ENCODE data around the gene PLRG1. TPM values are rescaled to one million over a fixed set of nuclear protein-coding genes. Genes with fewer than 3 reads are reported as not detected.
"Not testable (repeated sequence)": the region's sequence is repeated elsewhere in the genome, so short reads cannot be mapped to it uniquely, and the experiment has no call there.

The PLRG1 gene
- 70.6 TPM for total RNA-seq (ENCODE audit: unreplicated experiment)
- long read RNA-seq, transcript PLRG1-202 (15 exons, 3,351 nt) = major isoform, 44 of 53 reads
- long read RNA-seq, partial matches to known transcripts = 1 of 53 reads
- long read RNA-seq, other reads (novel, unspliced or antisense) = 7 of 53 reads

GRCh38 chr4:154549894-154550790 is at the start of gene PLRG1:
TSS of gene PLRG1 (minus strand) at chr4:154550400. CDS start at chr4:154550308, 92 bp downstream.
- Mint-ChIP-seq H3K27me3 (ENCODE audit: unreplicated experiment) (peaks cover 2% of the 10 kb centered on the region), H3K36me3 (ENCODE audit: low read depth, unreplicated experiment) (no peaks in the 10 kb centered on the region), H3K4me1 (ENCODE audit: unreplicated experiment) (peaks cover 16% of the 10 kb centered on the region), H3K27ac (ENCODE audit: unreplicated experiment) (peak within 1 kb of the TSS; percentile 88), H3K9me3 (ENCODE audit: unreplicated experiment) (no peaks in the 10 kb centered on the region), H3K4me3 (ENCODE audit: unreplicated experiment) (peak within 1 kb of the TSS; percentile 96)
- peak; percentile 97 for DNase-seq (ENCODE audit: low spot score)
- TF ChIP-seq CTCF (IDR thresholded peaks at IDR 0.05; ENCODE audit: unreplicated experiment) = no peak

- no peak for TF ChIP-seq CTCF (IDR thresholded peaks at IDR 0.05; ENCODE audit: unreplicated experiment)
- peaks cover 5% of the 10 kb centered on the region for H3K4me1 Mint-ChIP-seq (ENCODE audit: unreplicated experiment)
- DNase-seq (ENCODE audit: low spot score) = no peak
- H3K9me3 Mint-ChIP-seq (ENCODE audit: unreplicated experiment) = no peaks in the 10 kb centered on the region
- H3K27me3 Mint-ChIP-seq (ENCODE audit: unreplicated experiment) = peaks cover 3% of the 10 kb centered on the region
- H3K36me3 Mint-ChIP-seq (ENCODE audit: low read depth, unreplicated experiment) = no peaks in the 10 kb centered on the region
- no peak overlapping the region for H3K27ac Mint-ChIP-seq (ENCODE audit: unreplicated experiment)
- no peak overlapping the region for H3K4me3 Mint-ChIP-seq (ENCODE audit: unreplicated experiment)
Measured at GRCh38 chr4:154597798-154598774, 47.9 kb upstream of the PLRG1 start.

GRCh38 chr4:154597281-154597680 is 47.1 kb upstream of the PLRG1 start:
- not testable (repeated sequence) for H3K9me3 Mint-ChIP-seq (ENCODE audit: unreplicated experiment); H3K27me3 Mint-ChIP-seq (ENCODE audit: unreplicated experiment); H3K36me3 Mint-ChIP-seq (ENCODE audit: low read depth, unreplicated experiment); H3K27ac Mint-ChIP-seq (ENCODE audit: unreplicated experiment); DNase-seq (ENCODE audit: low spot score); H3K4me3 Mint-ChIP-seq (ENCODE audit: unreplicated experiment); H3K4me1 Mint-ChIP-seq (ENCODE audit: unreplicated experiment)

- Mint-ChIP-seq H3K9me3 (ENCODE audit: unreplicated experiment) (no peaks in the 10 kb centered on the region), H3K4me3 (ENCODE audit: unreplicated experiment) (no peak overlapping the region), H3K4me1 (ENCODE audit: unreplicated experiment) (no peaks in the 10 kb centered on the region), H3K36me3 (ENCODE audit: low read depth, unreplicated experiment) (no peaks in the 10 kb centered on the region), H3K27ac (ENCODE audit: unreplicated experiment) (no peak overlapping the region), H3K27me3 (ENCODE audit: unreplicated experiment) (peaks cover 3% of the 10 kb centered on the region)
- DNase-seq (ENCODE audit: low spot score) = no peak
- no peak for TF ChIP-seq CTCF (IDR thresholded peaks at IDR 0.05; ENCODE audit: unreplicated experiment)
Measured at GRCh38 chr4:154595807-154596206, 45.6 kb upstream of the PLRG1 start.

GRCh38 chr4:154594343-154594742 is 44.1 kb upstream of the PLRG1 start:
- not testable (repeated sequence) for H3K36me3 Mint-ChIP-seq (ENCODE audit: low read depth, unreplicated experiment); DNase-seq (ENCODE audit: low spot score); H3K27me3 Mint-ChIP-seq (ENCODE audit: unreplicated experiment); H3K4me3 Mint-ChIP-seq (ENCODE audit: unreplicated experiment); H3K9me3 Mint-ChIP-seq (ENCODE audit: unreplicated experiment); H3K4me1 Mint-ChIP-seq (ENCODE audit: unreplicated experiment); H3K27ac Mint-ChIP-seq (ENCODE audit: unreplicated experiment)

Data from endothelial cell (in vitro differentiated cells).